ENCODE measurements around the gene ADGRL2.

The ADGRL2 gene

DNA sequence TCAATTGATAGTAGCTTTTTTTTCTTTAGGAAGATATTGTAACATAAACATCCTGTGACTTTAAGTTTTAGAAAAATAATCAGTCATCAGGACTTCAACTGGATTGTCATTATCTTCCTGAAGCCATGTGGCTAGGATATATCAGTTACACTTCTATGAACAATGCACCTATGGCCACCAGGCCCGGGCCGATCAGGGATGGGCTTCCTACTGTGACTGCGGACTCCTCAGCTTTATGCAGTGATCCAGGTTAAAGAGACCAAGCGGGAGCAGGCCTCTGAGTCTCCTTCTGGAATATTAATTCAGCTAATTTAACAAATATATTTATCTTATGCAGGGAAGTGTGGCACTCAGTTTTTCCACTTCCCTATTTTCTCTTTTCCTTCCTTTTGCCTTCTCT is 200.6 kb downstream of the ADGRL2 start:
- Histone ChIP-seq H3K4me3 (ENCODE audit: low read length) (no peak overlapping the region), H3K27ac (ENCODE audit: low read length) (no peak overlapping the region), H3K9me3 (ENCODE audit: insufficient read depth, low read depth, low read length) (no peaks in the 10 kb centered on the region), H3K36me3 (ENCODE audit: insufficient read depth, low read depth, low read length) (no peaks in the 10 kb centered on the region), H3K27me3 (ENCODE audit: insufficient read depth, low read length) (no peaks in the 10 kb centered on the region), H3K4me1 (ENCODE audit: insufficient read depth, low read length) (no peaks in the 10 kb centered on the region), H3K9ac (ENCODE audit: low read depth, low read length) (no peak overlapping the region)

DNA sequence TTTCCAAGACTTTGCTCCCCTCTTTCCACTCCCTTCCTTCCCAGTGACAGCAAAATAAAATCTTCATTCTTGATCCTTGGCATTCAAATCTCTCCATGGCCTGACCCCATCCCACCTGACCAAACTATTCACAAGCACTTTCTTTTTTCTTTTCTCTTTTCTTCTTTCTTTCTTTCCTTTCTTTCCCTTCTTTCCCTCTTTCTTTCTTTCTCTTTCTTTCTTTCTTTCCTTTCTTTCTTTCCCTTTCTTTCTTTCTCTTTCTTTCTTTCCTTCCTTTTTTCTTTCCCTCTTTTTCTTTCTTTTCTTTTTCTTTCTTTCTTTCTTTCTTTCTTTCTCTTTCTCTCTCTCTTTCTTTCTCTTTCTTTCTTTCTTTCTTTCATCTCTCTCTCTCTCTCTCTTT is 207.1 kb downstream of the ADGRL2 start:
- Histone ChIP-seq H3K36me3 (ENCODE audit: insufficient read depth, low read depth, low read length) (no peaks in the 10 kb centered on the region), H3K27me3 (ENCODE audit: insufficient read depth, low read length) (no peaks in the 10 kb centered on the region), H3K9me3 (ENCODE audit: insufficient read depth, low read depth, low read length) (no peaks in the 10 kb centered on the region), H3K4me1 (ENCODE audit: insufficient read depth, low read length) (no peaks in the 10 kb centered on the region), H3K9ac (ENCODE audit: low read depth, low read length) (no peak overlapping the region), H3K27ac (ENCODE audit: low read length) (no peak overlapping the region), H3K4me3 (ENCODE audit: low read length) (no peak overlapping the region)

DNA sequence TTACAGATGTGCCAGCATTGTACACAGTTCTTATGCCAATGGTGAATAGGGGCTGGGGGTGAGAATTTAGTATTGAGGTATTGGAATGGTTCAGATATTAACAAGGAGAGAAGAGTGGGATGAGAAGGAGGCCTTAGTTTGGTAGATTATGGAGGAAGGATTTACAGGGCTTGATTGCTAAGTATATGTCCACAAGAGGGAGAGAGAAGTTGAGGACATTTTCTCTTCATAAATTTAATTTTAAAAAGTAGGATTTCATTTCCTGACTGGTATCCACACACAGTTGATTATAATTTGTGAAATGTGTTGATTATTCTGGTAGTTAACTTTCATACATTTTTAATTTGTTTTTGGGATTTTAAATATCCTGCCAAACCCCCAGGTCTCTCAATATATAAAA is 213.0 kb downstream of the ADGRL2 start:
- Histone ChIP-seq H3K4me3 (ENCODE audit: low read length) (no peak overlapping the region), H3K9ac (ENCODE audit: low read depth, low read length) (no peak overlapping the region), H3K27me3 (ENCODE audit: insufficient read depth, low read length) (no peaks in the 10 kb centered on the region), H3K9me3 (ENCODE audit: insufficient read depth, low read depth, low read length) (no peaks in the 10 kb centered on the region), H3K36me3 (ENCODE audit: insufficient read depth, low read depth, low read length) (no peaks in the 10 kb centered on the region), H3K4me1 (ENCODE audit: insufficient read depth, low read length) (no peaks in the 10 kb centered on the region), H3K27ac (ENCODE audit: low read length) (no peak overlapping the region)

DNA sequence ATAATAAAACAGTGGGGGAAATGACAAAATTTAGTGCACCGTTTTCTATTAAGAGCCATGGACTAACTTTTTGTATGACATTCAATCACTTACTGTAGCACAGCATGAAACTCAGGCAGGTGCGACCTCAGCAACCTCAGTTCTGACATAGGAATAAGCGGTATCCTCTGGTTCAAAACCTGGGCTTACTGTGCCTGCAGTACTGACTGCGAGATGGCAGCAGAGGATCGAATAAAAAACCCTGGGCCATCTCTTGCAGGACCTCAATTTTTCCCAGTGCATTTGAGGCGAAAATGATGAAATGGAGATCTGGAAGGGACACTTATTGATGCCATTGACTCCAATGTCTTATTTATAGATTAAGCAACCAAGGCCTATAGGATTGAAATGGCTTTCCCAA is 214.7 kb downstream of the ADGRL2 start:
- no peaks in the 10 kb centered on the region for H3K4me1 ChIP-seq (ENCODE audit: insufficient read depth, low read length)
- H3K36me3 ChIP-seq (ENCODE audit: insufficient read depth, low read depth, low read length), result no peaks in the 10 kb centered on the region
- H3K4me3 ChIP-seq (ENCODE audit: low read length), result no peak overlapping the region
- H3K27me3 ChIP-seq (ENCODE audit: insufficient read depth, low read length), result no peaks in the 10 kb centered on the region
- no peak overlapping the region for H3K9ac ChIP-seq (ENCODE audit: low read depth, low read length)
- H3K9me3 ChIP-seq (ENCODE audit: insufficient read depth, low read depth, low read length), result no peaks in the 10 kb centered on the region
- H3K27ac ChIP-seq (ENCODE audit: low read length), result no peak overlapping the region

DNA sequence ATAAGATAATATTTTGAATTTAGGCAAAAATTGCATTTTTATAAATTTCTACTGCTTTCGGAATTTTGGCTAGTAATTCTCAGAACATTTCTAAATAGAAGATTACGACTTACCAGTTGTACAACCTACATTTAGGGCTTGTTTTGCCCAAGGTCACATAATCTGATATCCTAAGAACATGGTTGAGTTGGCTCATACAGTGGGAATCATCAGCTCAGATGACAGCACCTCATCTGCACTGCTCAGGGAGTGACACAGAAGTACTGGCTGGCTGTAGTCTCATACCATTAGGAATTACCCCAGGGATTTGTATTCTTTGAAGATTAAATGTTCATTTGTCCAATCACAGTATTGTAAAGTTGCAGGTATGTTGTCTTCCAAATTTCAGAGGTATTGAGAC is 217.6 kb downstream of the ADGRL2 start:
- H3K9ac ChIP-seq (ENCODE audit: low read depth, low read length), result no peak overlapping the region
- H3K4me1 ChIP-seq (ENCODE audit: insufficient read depth, low read length), result no peaks in the 10 kb centered on the region
- H3K27me3 ChIP-seq (ENCODE audit: insufficient read depth, low read length), result no peaks in the 10 kb centered on the region
- H3K4me3 ChIP-seq (ENCODE audit: low read length), result no peak overlapping the region
- H3K27ac ChIP-seq (ENCODE audit: low read length), result no peak overlapping the region
- no peaks in the 10 kb centered on the region for H3K36me3 ChIP-seq (ENCODE audit: insufficient read depth, low read depth, low read length)
- H3K9me3 ChIP-seq (ENCODE audit: insufficient read depth, low read depth, low read length), result no peaks in the 10 kb centered on the region

DNA sequence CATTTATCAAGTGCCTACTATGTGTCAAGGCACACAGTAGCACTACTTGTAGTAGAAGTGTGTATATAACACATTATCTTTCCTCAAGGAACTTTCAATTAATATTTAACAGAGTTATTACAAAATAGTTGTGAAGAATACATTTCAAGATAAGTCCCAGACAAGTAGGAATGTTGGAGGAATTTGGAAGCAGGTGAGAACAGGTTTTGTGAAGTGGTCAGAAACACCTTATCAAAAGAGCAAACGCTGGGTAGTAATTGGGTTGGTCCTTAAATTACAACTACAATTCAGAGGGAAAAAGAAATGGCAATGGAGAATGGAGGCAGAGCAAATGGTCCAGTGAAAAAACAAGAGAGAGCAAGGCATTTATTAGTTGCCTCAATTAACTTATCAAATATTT is 218.8 kb downstream of the ADGRL2 start:
- Histone ChIP-seq H3K27ac (ENCODE audit: low read length) (no peak overlapping the region), H3K9me3 (ENCODE audit: insufficient read depth, low read depth, low read length) (no peaks in the 10 kb centered on the region), H3K4me1 (ENCODE audit: insufficient read depth, low read length) (no peaks in the 10 kb centered on the region), H3K36me3 (ENCODE audit: insufficient read depth, low read depth, low read length) (no peaks in the 10 kb centered on the region), H3K4me3 (ENCODE audit: low read length) (no peak overlapping the region), H3K9ac (ENCODE audit: low read depth, low read length) (no peak overlapping the region), H3K27me3 (ENCODE audit: insufficient read depth, low read length) (no peaks in the 10 kb centered on the region)

DNA sequence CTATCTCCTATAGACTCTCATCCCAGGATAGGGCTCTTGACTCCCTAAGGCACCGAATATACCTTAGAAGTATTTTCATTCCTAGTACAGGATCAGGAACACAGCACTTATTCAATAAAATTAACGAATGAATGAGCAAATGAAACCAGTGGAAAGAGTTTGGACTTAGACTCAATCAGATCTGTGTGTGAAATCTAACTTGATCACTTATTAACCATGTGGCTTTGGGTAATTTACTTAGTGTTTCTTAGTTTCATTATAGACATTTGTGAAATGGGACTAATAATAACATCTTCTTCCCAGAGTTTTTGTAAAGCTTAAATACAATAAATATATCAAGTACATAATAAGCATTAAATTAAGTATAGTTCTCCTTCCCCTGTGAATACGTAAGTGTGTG is 230.1 kb downstream of the ADGRL2 start:
- Histone ChIP-seq H3K4me1 (ENCODE audit: insufficient read depth, low read length) (no peaks in the 10 kb centered on the region), H3K4me3 (ENCODE audit: low read length) (no peak overlapping the region), H3K9me3 (ENCODE audit: insufficient read depth, low read depth, low read length) (no peaks in the 10 kb centered on the region), H3K9ac (ENCODE audit: low read depth, low read length) (no peak overlapping the region), H3K27ac (ENCODE audit: low read length) (no peak overlapping the region), H3K36me3 (ENCODE audit: insufficient read depth, low read depth, low read length) (no peaks in the 10 kb centered on the region), H3K27me3 (ENCODE audit: insufficient read depth, low read length) (no peaks in the 10 kb centered on the region)

DNA sequence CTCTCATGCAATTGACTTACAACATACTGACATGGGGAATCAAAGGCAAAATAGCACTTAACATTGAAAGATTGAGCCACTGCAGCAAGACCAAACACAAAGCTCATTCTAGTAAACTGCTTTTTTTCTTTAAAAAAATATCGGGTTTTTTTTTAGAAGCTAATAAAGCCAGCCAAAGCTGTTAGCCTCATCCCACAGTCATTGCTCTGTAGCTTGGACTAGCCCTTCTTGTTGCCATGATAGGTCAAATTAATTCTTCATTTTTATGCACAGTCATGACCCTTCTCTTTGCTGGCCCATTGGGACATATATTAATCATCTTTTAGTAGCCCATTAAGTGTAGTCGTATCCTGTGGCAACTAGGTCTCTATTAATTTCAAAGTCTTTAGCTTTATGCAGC is 231.3 kb downstream of the ADGRL2 start:
- H3K4me1 ChIP-seq (ENCODE audit: insufficient read depth, low read length), result no peaks in the 10 kb centered on the region
- H3K4me3 ChIP-seq (ENCODE audit: low read length), result no peak overlapping the region
- H3K36me3 ChIP-seq (ENCODE audit: insufficient read depth, low read depth, low read length), result no peaks in the 10 kb centered on the region
- no peaks in the 10 kb centered on the region for H3K27me3 ChIP-seq (ENCODE audit: insufficient read depth, low read length)
- H3K9me3 ChIP-seq (ENCODE audit: insufficient read depth, low read depth, low read length), result no peaks in the 10 kb centered on the region
- no peak overlapping the region for H3K27ac ChIP-seq (ENCODE audit: low read length)
- H3K9ac ChIP-seq (ENCODE audit: low read depth, low read length), result no peak overlapping the region

DNA sequence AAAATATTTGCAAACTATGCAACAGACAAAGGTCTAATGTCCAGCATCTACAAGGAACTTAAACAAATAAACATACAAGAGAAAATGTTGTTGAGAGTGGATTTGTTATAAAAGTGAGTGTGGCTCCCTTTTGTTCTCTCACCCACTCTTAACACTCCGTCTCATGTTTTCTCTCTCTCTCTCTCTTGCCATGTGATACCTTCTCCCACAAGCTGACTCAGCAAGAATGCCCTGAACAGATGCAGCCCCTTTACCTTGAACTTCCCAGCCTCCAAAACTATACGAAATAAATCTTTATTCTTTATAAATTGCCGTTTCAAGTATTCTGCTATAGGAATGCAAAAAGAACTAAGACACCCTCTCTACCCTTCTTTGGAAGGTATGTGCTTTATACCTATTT is 234.1 kb downstream of the ADGRL2 start:
- Histone ChIP-seq H3K9me3 (ENCODE audit: insufficient read depth, low read depth, low read length) (no peaks in the 10 kb centered on the region), H3K9ac (ENCODE audit: low read depth, low read length) (no peak overlapping the region), H3K4me1 (ENCODE audit: insufficient read depth, low read length) (no peaks in the 10 kb centered on the region), H3K27me3 (ENCODE audit: insufficient read depth, low read length) (no peaks in the 10 kb centered on the region), H3K27ac (ENCODE audit: low read length) (no peak overlapping the region), H3K36me3 (ENCODE audit: insufficient read depth, low read depth, low read length) (no peaks in the 10 kb centered on the region), H3K4me3 (ENCODE audit: low read length) (no peak overlapping the region)

All from iPS-20b (cell line).